SKM-1 (cell line): ENCODE data around the gene MPG.

Source experiments
- DNase-seq: peaks from one replicate; lab custom pipeline; 2025; ENCODE audit not compliant: unreplicated experiment; lab: John Stamatoyannopoulos, UW

Gene MPG

GRCh38 chr16:83060-83603, 5.1 kb downstream of the MPG start:
- DNase-seq, result no peak

- no peak for DNase-seq
These were observed 6.0 kb downstream of the MPG start for GRCh38 chr16:83781-84615.

- DNase-seq, result no peak
These were observed 6.8 kb downstream of the MPG start for GRCh38 chr16:84718-85406.

- no peak for DNase-seq
These were observed 7.4 kb downstream of the MPG start for GRCh38 chr16:85407-85782.

GRCh38 chr16:85865-86264, 7.8 kb downstream of the MPG start:
- no peak for DNase-seq

GRCh38 chr16:86483-86952, 8.5 kb downstream of the MPG start:
- no peak for DNase-seq

- DNase-seq, result no peak
These were observed 10.6 kb downstream of the MPG start for GRCh38 chr16:88613-89012.

- DNase-seq, result no peak
These were observed 11.6 kb downstream of the MPG start for GRCh38 chr16:89391-90302.

GRCh38 chr16:91484-91883, 13.5 kb downstream of the MPG start:
- no peak for DNase-seq

GRCh38 chr16:92431-93339, 14.7 kb downstream of the MPG start:
- DNase-seq, result no peak

GRCh38 chr16:94918-95265, 16.9 kb downstream of the MPG start:
- no peak for DNase-seq

GRCh38 chr16:96935-97381, 18.9 kb downstream of the MPG start:
- DNase-seq, result peak; percentile 86

GRCh38 chr16:97822-98221, 19.8 kb downstream of the MPG start:
- no peak for DNase-seq

GRCh38 chr16:100989-101388, 23.0 kb downstream of the MPG start:
- DNase-seq, result no peak

- no peak for DNase-seq
These were observed 23.6 kb downstream of the MPG start for GRCh38 chr16:101586-101985.

- no peak for DNase-seq
These were observed 24.2 kb downstream of the MPG start for GRCh38 chr16:102060-102855.

- DNase-seq, result no peak
These were observed 26.3 kb downstream of the MPG start for GRCh38 chr16:104355-104754.

GRCh38 chr16:104928-105327, 26.9 kb downstream of the MPG start:
- DNase-seq, result no peak

- DNase-seq, result no peak
These were observed 27.5 kb downstream of the MPG start for GRCh38 chr16:105521-105920.
